GM19372 (cell line): Measurements from ENCODE around the gene ST6GAL1.
"Not testable (repeated sequence)": the region's sequence is repeated elsewhere in the genome, so short reads cannot be mapped to it uniquely, and the experiment has no call there.

Experiments
- ATAC-seq: cut with Tn5 transposase; IDR thresholded peaks from one replicate; pipeline ENCODE4 v1.9.1; 2021; ENCODE audit warnings: mild to moderate bottlenecking, low read depth, moderate library complexity; ENCODE audit not compliant: unreplicated experiment

Gene ST6GAL1

GRCh38 chr3:186930143-186930640 is at the start of gene ST6GAL1:
Gene ST6GAL1 (plus strand): TSS chr3:186930526. CDS start chr3:187042704, 112,178 bp downstream.
- peak; percentile 59 for ATAC-seq

GRCh38 chr3:186882150-186882524 is 48.2 kb upstream of the ST6GAL1 start:
- no peak for ATAC-seq

GRCh38 chr3:186882881-186883685 is 47.2 kb upstream of the ST6GAL1 start:
- ATAC-seq = no peak

GRCh38 chr3:186883686-186884058 is 46.7 kb upstream of the ST6GAL1 start:
- ATAC-seq = no peak

GRCh38 chr3:186884868-186885267 is 45.5 kb upstream of the ST6GAL1 start:
- not testable (repeated sequence) for ATAC-seq

GRCh38 chr3:186886202-186886981 is 43.9 kb upstream of the ST6GAL1 start:
- ATAC-seq = no peak

GRCh38 chr3:186887507-186887938 is 42.8 kb upstream of the ST6GAL1 start:
- ATAC-seq = not testable (repeated sequence)

- no peak for ATAC-seq
Measured at GRCh38 chr3:186888569-186888968, 41.8 kb upstream of the ST6GAL1 start.

GRCh38 chr3:186889698-186890097 is 40.6 kb upstream of the ST6GAL1 start:
- not testable (repeated sequence) for ATAC-seq

- ATAC-seq = no peak
Measured at GRCh38 chr3:186890911-186891310, 39.4 kb upstream of the ST6GAL1 start.

- ATAC-seq = not testable (repeated sequence)
Measured at GRCh38 chr3:186893071-186893470, 37.3 kb upstream of the ST6GAL1 start.

GRCh38 chr3:186895406-186895805 is 34.9 kb upstream of the ST6GAL1 start:
- no peak for ATAC-seq

- no peak for ATAC-seq
Measured at GRCh38 chr3:186896006-186896405, 34.3 kb upstream of the ST6GAL1 start.

GRCh38 chr3:186896875-186897274 is 33.5 kb upstream of the ST6GAL1 start:
- ATAC-seq = no peak

- no peak for ATAC-seq
Measured at GRCh38 chr3:186901135-186901734, 29.1 kb upstream of the ST6GAL1 start.

GRCh38 chr3:186902154-186902553 is 28.2 kb upstream of the ST6GAL1 start:
- ATAC-seq = no peak

- ATAC-seq = no peak
Measured at GRCh38 chr3:186902713-186903112, 27.6 kb upstream of the ST6GAL1 start.

- ATAC-seq = not testable (repeated sequence)
Measured at GRCh38 chr3:186903676-186904075, 26.6 kb upstream of the ST6GAL1 start.

- not testable (repeated sequence) for ATAC-seq
Measured at GRCh38 chr3:186907075-186907474, 23.3 kb upstream of the ST6GAL1 start.

- no peak for ATAC-seq
Measured at GRCh38 chr3:186909078-186909853, 21.1 kb upstream of the ST6GAL1 start.
